Fibroblast of peridontal ligament (primary cell): Measurements from ENCODE around the gene ZFP36.

Experiments
- DNase-seq: peaks from one replicate; pipeline ENCODE4 v3.0.0-alpha.2; 2010; ENCODE audit errors: extremely low read depth

Gene ZFP36

GRCh38 chr19:39419003-39419402 lies 12.4 kb downstream of the ZFP36 start:
- no peak for DNase-seq

GRCh38 chr19:39420769-39421168 lies 14.1 kb downstream of the ZFP36 start:
- no peak for DNase-seq

GRCh38 chr19:39422020-39422419 lies 15.4 kb downstream of the ZFP36 start:
- DNase-seq = no peak

GRCh38 chr19:39423258-39424086 lies 16.8 kb downstream of the ZFP36 start:
- DNase-seq = no peak

- no peak for DNase-seq
Measured at GRCh38 chr19:39424934-39425333, 18.3 kb downstream of the ZFP36 start.

- no peak for DNase-seq
Measured at GRCh38 chr19:39425744-39426143, 19.1 kb downstream of the ZFP36 start.

GRCh38 chr19:39426170-39426569 lies 19.5 kb downstream of the ZFP36 start:
- no peak for DNase-seq

- no peak for DNase-seq
Measured at GRCh38 chr19:39427707-39428106, 21.1 kb downstream of the ZFP36 start.

- peak; percentile 88 for DNase-seq
Measured at GRCh38 chr19:39428283-39429112, 21.9 kb downstream of the ZFP36 start.

GRCh38 chr19:39430675-39431593 lies 24.3 kb downstream of the ZFP36 start:
- peak; percentile 43 for DNase-seq

- no peak for DNase-seq
Measured at GRCh38 chr19:39432677-39433025, 26.0 kb downstream of the ZFP36 start.

- DNase-seq = no peak
Measured at GRCh38 chr19:39433480-39434079, 26.9 kb downstream of the ZFP36 start.

- DNase-seq = no peak
Measured at GRCh38 chr19:39434123-39435076, 27.8 kb downstream of the ZFP36 start.

- peak; percentile 95 for DNase-seq
Measured at GRCh38 chr19:39435499-39436349, 29.1 kb downstream of the ZFP36 start, which contains the start of gene RPS16. RPS16 (minus strand) TSS chr19:39435949; CDS start chr19:39435895, 54 bp downstream.

- no peak for DNase-seq
Measured at GRCh38 chr19:39436350-39436716, 29.7 kb downstream of the ZFP36 start.

- DNase-seq = no peak
Measured at GRCh38 chr19:39438270-39438934, 31.8 kb downstream of the ZFP36 start.

- peak; percentile 50 for DNase-seq
Measured at GRCh38 chr19:39444598-39445195, 38.0 kb downstream of the ZFP36 start.
